Measurements from ENCODE around the gene CACNA1E.

DNA sequence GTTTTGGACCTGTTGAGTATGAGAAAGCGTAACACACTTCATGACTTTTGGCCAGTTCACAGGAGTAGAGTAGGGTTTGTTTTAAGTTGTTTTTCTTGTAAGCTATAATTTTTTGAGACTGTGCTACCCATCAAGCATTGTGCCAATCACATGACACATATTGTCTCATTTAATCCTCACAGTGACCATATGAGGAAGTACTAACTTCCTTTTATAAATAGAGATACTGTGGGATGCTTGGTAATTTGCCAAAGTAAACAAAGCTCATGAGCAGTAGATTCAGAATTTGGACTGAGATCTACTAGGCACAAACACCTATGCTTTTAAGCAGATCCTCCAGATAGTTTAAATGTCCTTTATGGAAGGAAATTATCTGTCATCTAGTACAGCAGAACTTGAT lies 178.3 kb downstream of the CACNA1E start:
- TF ChIP-seq, protein P1, sequence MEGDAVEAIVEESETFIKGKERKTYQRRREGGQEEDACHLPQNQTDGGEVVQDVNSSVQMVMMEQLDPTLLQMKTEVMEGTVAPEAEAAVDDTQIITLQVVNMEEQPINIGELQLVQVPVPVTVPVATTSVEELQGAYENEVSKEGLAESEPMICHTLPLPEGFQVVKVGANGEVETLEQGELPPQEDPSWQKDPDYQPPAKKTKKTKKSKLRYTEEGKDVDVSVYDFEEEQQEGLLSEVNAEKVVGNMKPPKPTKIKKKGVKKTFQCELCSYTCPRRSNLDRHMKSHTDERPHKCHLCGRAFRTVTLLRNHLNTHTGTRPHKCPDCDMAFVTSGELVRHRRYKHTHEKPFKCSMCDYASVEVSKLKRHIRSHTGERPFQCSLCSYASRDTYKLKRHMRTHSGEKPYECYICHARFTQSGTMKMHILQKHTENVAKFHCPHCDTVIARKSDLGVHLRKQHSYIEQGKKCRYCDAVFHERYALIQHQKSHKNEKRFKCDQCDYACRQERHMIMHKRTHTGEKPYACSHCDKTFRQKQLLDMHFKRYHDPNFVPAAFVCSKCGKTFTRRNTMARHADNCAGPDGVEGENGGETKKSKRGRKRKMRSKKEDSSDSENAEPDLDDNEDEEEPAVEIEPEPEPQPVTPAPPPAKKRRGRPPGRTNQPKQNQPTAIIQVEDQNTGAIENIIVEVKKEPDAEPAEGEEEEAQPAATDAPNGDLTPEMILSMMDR (IDR thresholded peaks at IDR 0.05 in 4 of 5, conservative IDR thresholded peaks at IDR 0.05 in 1 of 5): no peak
- no peak for TF ChIP-seq POLR2A (IDR thresholded peaks at IDR 0.05)

Data from gastrocnemius medialis (tissue), 4 donors.